RKO (cell line): Measurements from ENCODE around the gene CPNE5.
"Not testable (repeated sequence)": the region's sequence is repeated elsewhere in the genome, so short reads cannot be mapped to it uniquely, and the experiment has no call there.

Source experiments
- DNase-seq: peaks from one replicate; pipeline ENCODE4 v3.0.0-alpha.2; 2016; ENCODE audit warnings: low spot score

CPNE5 gene

DNA sequence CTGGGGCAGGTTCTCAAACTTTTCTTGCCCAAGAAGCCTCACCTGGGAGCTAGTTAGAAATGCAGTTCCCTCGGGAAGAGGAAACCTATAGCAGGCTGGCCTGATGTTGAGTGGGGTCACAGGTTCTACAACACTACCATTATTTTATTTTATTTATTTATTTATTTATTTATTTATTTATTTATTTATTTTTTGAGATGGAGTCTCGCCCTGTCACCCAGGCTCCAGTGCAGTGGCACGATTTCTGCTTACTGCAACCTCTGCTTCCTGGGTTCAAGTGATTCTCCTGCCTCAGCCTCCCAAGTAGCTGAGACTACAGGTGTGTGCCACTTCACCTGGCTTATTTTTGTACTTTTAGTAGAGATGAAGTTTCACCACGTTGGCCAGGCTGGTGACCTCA is 115.3 kb downstream of the CPNE5 start:
- not testable (repeated sequence) for DNase-seq

DNA sequence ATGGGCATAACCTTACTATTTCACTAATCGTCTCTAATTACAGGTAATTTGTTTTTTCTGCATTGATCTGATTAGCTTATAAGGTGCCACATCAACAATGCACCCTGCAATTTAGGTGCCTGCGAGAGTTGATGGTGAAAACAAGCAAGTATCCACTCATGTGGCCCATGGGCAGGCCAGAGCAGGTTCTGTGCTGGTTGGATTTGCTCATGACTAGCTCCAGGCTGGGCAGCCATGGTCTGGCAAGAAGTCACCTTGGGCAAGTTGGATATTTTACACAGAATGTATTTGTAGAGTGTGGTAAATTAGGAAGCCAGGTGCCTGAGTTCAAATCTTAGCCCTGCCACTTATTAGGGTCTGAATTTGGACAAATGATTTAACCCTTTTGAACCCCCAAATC is 116.4 kb downstream of the CPNE5 start:
- no peak for DNase-seq

DNA sequence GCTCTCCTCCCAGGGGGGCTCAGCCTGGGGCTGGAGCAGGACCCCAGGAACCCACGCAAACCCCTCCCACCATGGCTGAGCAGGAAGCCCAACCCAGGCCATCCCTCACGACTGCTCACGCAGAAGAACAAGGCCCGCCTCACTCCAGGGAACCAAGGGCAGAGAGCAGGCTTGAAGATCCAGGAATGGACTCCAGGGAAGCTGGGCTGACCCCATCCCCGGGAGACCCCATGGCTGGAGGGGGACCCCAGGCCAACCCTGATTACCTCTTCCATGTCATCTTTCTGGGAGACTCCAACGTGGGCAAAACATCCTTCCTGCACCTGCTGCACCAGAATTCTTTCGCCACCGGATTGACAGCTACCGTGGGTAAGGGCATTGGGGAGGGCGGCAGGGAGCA is 116.9 kb downstream of the CPNE5 start:
- DNase-seq: no peak

DNA sequence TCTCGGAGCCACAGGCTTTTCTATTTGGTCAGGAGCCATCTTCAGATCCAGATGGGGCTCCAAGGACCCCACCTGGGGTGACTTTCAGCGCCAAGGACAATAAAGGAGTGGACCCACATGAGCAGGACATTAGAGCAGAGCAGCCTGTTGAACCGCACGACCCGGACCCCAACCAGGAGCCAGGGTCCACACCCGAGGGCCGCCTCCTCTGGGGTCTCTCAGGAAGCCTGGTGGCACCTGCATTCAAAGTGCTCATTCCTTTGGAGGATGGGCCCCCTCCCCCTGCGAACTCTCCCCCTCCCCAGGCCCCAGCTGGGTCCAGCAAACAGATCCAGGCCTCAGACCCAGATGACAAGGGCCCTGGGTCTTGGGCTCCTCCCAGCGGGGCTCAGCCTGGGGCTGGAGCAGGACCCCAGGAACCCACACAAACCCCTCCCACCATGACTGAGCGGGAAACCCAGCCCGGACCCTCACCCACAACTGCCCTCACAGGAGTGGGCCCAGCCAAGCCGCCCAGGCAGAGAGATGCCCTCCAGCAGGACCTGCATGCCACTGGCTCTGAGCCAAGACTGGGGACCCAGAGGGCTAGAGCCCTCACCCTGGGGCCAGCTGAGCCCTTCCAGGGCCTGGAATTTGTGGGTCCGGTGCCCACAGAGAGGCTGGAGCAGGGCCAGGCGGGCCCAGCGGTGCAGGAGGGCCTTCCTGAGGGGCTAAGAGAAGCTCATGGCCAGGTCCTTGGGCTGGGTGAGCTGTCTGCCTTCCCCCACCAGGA is 117.7 kb downstream of the CPNE5 start:
- DNase-seq: no peak

DNA sequence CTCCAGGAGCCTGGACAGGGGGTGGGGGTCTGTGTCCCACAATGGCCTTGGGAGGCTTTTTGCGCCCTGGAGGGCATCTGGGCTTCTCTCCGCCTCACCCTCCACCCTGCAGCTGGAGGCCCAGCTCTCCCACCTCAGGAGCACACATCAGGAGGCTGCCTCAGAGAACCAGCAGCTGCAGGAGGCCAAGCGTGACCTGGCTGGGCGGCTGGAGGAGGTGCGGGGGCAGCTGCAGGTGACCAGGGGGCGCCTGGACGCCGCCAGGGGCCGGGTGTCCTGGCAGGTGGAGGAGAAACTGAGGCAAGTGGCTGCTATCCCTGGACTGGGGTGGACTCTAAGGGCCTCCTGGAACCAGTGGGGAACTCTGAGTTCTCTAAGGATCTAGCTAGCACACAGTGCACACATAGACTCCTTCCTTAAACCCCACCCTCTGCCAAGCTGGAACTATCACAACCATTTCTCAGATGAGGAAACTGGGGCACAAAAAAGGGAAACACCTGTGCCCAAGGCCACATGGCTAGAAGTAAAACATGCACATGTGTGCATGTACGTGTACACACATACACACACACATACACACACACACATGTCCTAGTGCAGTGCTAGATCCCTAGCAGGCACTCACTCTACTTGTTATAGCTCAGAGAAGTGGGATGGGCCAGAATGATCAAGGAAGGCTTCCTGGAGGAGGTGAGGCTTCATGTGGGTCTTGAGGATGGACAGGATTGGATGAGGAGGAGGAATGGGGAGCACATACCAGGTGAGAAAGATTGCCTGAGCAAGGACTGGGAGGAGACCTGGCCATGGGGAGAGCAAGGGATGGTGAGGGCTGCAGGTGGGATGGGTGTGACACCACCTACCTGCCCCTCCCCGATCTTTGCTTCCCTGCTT is 118.7 kb downstream of the CPNE5 start:
- DNase-seq: no peak

DNA sequence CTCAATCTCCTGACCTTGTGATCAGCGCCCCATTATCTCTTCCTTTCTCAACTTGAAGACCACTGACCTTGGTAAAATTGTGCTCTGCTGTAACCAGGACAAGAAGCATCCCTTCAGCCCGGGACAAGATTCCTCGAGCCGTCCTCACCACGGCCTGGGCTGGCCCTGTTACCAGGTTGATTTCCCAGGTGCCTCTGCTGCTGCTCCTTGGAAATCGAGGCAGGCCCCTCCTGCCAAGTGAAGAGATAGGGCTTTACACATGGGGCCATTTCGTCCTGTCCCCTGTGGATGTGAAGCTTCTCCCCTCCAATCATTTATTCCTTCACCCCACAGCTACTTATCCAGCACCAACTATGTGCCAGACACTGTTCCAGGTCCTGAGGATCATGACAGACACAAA is 120.1 kb downstream of the CPNE5 start:
- no peak for DNase-seq

DNA sequence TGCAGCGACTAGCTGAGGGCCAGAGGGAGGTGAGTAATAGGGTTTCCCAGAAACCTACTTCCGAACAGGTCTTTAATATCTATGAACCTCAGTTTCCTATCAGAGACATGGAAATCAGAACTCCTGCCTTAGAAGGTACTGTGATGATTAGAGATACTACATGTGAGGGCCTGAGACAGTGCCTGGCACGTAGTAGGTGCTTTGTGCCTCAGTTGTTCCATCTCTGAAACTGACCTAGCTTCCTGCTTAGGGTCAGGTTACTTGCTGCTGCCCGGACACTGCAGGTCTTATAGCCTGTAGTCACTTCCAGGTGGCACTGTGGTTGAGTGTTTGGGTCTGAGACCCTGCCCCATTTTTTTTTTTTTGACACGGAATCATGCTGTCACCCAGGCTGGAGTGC is 120.7 kb downstream of the CPNE5 start:
- DNase-seq: no peak

DNA sequence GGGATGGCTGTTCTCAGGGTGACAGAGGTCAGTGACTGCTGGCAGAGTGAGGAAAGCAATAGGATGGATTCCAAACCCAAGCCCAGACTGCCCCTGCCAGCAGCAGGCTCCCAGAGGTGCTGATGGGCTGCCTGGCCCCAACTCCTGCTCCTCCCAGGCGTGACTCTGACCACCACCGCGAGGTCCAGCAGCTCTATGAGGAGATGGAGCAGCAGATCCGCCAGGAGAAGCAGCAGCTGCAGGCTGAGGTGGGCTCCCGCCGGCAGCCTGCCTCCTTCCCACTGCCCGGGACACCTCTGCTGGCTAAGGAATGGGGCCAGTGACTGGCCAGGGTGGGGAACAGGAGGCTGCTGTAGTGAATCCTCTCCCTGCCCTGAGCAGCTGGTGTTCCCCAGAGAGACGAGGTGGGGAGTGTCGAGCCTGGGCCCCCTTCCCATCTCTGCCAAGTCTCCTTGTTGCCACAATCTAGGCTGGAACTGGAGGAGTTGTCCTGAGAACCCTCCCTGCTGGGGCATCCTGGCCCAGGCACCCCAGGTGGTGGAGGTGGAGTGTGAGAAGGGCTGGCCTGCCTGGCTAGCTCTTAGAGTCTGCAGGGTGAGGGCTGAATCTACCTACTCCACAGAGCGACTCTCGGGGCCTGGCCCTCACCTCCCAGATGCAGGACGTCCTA is 121.2 kb downstream of the CPNE5 start:
- no peak for DNase-seq

DNA sequence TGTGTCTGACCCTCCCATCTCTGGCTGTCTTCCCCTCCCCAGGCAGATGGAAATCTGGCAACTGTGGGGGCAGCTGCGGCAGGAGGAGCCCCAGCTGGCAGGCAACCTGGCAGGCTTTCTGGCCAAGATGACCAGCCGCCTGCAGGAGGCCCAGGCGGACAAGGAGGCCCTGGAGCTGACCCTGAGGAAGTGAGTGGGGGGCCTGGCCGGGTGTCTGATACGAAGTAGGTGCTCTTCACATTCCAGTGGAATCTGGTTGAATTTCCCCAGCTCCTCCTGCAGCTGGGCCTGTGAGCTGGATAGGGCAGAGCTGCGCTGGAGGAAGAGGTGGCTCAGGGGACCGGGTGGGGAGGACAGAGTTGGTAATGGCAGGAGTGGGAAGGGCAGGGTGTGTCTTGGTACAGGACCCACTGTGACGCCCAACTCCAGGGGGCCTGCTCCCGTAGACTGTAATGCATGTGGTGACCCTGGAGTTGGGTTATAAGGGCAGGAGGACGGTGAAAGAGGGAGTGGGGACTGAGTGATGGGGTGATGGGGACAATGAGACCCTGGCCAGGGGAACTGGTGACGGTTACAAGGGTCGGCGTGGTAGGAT is 121.9 kb downstream of the CPNE5 start:
- no peak for DNase-seq

DNA sequence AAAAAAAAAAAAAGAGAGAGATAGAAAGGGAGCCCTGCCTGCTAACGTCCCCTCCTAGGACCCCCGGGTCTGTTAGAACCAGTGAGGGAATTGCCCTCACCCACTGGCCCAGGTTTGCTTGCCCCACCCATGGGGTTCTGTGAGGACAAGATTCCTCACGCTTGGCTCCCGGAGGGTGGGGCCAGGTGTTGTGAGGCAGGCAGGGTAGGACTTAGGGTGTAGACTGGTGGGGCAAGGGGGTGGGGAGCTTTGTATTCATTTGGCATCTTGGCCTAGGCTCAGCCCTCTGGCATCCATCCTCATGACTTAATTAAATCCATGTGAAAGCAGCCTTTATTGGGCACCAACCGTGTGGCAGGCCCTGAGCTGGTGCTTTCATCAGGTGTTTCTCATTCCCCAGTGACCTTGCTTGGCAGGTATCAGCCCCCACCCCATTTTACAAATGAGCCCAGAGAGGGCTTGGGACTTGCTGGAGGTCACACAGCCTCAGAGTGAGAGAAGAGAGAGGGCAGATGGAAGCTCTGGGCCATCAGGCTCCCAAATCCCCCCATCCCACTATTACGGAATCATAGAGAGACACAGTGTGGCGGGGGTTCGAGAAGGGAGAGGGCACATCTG is 122.7 kb downstream of the CPNE5 start:
- no peak for DNase-seq

DNA sequence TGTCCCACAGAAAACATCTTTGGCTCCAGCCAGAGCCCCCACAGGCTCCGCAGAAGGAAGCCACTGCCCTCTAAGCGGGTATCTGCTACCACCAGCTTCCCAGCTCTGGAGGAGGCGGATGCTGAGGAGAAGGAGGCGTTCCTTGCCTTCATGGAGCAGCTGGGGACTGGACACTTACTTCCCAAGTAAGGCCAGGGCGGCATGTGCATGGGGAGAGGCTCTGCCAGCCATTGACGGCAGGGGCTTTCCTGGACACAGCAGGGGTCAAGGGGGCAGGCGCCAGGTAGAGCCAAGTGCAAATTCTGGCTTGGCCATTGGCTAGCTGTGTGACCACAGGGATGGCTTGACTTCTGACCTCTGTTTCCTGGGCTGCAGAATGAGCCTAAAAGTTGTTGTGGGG is 123.8 kb downstream of the CPNE5 start:
- DNase-seq: no peak

DNA sequence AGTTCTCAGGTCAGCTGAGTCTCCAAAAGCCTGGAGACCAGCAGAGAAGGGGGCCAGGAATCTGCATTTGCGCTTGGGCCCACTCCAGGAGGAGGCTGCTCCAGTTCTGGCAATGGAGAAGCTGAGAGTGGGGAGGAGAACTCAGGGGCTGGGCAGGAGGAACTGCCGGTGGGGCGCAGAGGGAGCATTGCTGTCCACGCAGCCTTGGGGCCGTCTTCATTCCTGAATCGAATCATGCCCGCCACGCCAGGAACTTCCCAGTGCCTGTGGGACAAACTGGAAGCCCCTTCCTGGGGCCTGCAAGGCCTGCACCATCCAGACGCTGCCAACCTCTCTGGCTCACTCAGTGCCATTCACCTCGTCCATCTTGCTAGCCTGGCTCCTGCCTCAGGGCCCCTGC is 124.7 kb downstream of the CPNE5 start:
- no peak for DNase-seq

DNA sequence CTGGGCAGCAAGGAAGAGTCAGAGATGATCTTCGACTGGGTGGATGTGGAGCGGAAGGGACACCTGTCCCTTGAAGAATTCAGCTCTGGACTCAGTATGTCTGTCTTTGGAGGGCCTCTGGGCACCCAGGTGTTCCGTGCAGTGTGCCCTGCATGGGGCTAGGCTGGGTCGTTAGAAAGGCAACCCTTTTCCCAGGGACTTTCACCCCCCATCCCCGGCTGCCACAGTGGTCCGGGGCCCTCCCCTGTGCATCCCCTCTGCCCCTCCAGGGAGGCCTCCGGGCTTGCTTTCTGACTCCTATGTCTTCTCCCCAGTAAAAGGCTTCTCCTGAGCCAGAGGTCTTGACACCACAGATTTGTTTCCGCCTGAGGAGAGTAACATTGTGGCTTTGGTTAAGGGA is 125.4 kb downstream of the CPNE5 start:
- DNase-seq: no peak

DNA sequence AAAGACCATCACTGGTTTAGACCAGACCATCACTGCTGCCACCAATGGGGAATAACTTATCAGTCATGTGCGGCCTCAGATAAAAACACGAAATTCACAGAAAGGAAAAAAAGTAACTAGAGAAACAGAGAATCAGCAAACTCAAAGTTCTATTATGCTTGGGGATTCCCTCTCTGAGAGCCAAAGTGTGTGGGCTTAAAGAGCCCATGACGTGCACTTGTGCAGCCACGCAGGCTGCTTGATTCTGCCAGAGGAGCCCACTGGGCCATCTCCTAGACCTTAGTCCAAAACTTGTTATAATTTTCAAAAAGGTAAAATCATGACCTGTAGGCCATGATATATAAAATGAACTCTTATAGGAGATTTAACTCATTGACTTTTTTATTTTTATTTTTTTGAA is 126.4 kb downstream of the CPNE5 start:
- DNase-seq: no peak

DNA sequence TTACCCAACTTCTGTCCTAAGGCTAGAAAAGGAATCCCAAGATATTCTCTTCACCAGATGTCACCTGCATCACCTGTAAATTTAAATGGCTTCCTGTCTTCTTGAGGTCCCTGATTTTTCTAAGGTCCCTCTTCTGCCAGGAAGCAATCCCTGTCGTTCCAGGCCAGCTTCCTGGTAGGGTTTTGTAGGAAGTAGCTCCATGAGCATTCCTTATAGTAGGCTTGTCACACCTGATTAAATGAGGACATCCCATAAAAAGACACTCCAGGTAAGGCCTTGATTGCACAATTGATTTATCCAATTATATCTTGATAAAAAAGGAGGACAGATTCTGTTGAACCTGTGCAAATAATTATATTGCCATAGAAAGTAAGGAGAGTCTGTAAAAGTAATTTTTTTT is 132.9 kb downstream of the CPNE5 start:
- DNase-seq: no peak

DNA sequence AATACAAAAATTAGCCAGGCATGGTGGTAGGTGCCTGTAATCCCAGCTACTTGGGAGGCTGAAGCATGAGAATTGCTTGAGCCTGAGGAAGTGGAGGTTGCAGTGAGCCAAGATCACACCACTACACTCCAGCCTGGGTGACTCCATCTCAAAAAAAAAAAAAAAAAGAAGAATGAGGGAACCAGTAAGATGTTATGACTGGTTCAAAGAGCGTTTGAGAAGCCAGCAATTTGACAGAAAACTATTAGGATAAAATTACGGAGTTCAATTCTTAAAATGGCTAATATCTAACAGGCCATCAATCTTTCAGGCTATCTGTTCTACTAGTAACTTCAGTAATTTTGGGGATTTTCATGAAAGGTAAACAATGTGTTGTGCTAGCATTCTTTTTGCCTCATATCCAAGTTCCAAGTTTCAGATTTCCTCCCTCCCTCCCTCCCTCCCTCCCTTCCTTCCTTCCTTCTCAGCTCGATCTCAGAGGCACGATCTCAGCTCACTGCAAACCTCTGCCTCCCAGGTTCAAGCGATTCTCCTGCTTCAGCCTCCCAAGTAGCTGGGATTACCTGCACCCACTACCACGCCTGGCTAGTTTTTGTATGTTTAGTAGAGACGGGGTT is 134.2 kb downstream of the CPNE5 start:
- not testable (repeated sequence) for DNase-seq

DNA sequence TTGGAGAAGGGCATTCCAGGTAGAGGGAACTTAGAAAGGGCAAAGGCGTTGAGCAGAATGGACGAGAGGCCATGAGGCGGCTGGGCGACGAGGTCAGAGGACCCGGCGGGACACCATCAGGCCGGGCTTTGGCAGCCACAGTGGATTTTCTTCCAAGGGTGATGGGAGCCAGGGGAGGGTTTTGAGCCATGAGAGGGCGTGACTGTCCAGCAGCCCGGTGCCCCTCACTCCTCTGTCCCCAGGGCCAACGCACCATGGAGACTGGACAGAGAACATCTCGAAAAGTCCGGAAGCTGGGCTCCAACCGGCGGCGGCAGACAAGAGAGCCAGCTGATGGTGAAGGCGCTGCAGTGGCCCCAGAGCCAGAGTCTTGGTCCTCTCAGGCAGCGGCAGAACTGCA is 135.3 kb downstream of the CPNE5 start:
- DNase-seq: no peak

DNA sequence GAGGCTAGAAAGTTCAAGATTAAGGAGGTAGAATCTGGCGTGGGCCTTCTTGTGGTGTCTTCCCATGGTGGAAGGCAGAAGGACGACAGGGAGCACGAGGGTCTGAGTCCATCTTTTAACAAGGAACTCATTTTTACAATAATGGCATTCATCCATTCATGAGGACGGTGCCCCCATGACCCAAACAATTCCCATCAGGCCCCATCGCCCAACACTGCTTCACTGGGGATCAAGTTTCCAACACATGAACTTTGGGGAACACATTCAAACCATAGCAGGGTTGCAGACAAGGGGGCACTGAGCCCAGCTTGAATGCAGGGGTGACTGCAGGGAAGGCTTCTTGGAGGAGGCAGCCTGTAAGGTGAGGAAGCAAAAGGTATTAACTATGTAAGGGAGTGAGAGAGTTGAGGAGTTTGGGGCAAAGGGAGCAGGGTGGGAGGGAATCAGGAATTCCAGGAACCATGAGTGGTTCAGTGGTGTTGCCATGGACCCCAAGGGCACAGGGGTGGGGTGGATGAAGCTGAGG is 136.1 kb downstream of the CPNE5 start:
- no peak for DNase-seq

DNA sequence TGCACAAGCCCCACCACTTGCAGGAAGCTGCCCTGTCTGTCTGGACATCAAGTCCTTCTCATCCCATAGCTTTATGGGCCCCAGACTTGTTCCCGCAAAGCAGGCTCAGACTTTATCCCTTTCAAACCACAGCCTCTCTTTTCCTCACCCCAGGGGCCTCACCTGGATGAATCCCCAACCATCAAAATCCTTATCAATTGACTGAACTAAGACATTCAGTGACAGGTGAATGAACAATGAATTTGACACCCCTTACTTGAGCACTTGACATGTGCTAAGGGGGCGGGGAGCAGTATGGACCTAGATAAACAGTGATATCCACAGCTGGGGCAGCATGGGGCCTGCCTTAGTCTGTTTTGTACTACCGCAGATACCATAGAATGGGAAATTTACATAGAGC is 136.6 kb downstream of the CPNE5 start:
- no peak for DNase-seq

DNA sequence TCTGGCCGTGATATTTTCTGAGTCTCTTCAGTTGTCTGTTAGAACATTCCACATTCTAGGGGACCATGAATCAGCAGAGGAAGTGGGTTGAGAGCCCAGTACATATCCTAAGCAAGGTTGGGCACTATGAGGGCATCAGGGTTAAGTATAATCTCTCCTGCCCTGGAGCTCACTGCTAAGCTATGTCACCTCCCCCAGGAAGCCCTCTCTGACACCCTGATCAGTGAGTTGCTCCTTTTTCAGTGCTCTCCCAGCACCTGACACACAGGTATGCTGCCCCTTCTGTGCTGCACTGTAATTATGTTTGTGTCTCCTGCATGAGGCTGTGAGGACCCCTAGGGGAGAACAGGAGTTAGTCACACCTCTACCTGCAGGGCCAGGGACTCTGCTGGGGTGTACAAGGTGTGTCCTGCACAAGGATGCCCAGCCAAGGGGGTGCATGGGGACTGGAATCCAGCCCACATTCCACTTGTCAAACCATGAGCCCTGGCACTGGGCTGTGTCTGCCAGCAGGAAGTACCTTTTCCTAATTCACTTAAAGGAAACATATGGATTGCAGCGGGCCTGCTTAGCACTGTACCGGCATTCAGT is 137.7 kb downstream of the CPNE5 start:
- DNase-seq: no peak

DNA sequence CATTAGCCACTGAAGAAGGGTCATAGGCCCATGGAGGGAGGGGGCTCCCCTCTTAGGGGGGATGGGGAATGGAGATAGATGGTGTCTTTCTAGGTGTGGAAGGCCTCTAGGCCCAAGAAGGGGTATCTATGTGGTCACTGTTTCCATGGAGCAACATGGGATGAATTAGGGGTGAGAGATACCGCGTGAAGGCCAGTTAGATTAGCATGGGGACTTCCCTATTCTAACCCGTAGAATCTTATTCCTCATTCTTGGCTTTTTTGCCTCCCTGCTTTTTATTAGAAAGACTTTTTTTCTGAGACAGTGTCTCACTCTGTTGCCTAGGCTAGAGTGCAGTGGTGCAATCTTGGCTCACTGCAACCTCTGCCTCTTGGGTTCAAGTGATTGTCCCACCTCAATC is 138.4 kb downstream of the CPNE5 start:
- DNase-seq: no peak
